Measurements from ENCODE around the gene SLX4IP. TPM values are rescaled to one million over a fixed set of nuclear protein-coding genes. Genes with fewer than 3 reads are reported as not detected.

The SLX4IP gene
- total and polyA plus RNA-seq, 2 of the 13 experiments (the other 11 are each of a cell fraction or from before 2014, with no cell fraction given) = 3.6 to 7.3 TPM

DNA sequence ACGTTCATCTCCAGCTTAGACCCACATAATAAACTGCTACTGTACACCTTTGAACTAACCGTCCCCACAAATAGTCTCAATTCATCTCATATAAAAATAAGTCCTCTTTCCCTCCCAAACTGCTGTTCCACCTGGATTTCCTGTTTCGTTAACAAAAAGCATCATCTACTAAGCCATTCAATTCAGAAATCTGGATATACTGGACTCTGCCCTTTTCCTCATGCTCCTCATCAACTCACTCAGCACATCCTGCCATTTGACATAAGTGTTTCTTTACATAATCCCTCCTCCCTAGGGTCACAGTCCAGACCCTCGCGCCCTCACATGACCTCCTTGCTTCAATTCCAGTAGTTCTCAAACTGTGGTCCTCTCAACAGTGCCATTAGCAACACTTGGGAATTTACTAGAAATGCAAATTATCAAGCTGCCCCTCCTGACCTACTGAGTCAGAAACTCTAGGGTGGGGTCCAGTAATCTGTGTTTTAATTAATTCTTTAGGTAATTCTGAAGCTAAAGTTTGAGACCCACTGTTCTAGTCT is 5.6 kb upstream of the SLX4IP start (continued):
- TF ChIP-seq ZKSCAN5 (CRISPR knock-in tag; IDR thresholded peaks at IDR 0.05) = no peak
- TF ChIP-seq, protein P1, sequence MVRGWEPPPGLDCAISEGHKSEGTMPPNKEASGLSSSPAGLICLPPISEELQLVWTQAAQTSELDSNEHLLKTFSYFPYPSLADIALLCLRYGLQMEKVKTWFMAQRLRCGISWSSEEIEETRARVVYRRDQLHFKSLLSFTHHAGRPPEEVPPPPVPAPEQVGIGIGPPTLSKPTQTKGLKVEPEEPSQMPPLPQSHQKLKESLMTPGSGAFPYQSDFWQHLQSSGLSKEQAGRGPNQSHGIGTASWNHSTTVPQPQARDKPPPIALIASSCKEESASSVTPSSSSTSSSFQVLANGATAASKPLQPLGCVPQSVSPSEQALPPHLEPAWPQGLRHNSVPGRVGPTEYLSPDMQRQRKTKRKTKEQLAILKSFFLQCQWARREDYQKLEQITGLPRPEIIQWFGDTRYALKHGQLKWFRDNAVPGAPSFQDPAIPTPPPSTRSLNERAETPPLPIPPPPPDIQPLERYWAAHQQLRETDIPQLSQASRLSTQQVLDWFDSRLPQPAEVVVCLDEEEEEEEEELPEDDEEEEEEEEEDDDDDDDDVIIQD (CRISPR knock-in tag; IDR thresholded peaks at IDR 0.05; ENCODE audit: low read depth) = peak; percentile 99
- TF ChIP-seq ZNF335 (CRISPR knock-in tag; IDR thresholded peaks at IDR 0.05) = peak; percentile 64; the same call in 1 of the 2 replicates
- peak; percentile 39; the same call in 1 of the 2 replicates for TF ChIP-seq ZNF136 (CRISPR knock-in tag; IDR thresholded peaks at IDR 0.05; ENCODE audit: low read depth)
- no peak for TF ChIP-seq HNRNPUL1 (IDR thresholded peaks at IDR 0.05; ENCODE audit: low read depth, low read length)
- TF ChIP-seq, protein P2, sequence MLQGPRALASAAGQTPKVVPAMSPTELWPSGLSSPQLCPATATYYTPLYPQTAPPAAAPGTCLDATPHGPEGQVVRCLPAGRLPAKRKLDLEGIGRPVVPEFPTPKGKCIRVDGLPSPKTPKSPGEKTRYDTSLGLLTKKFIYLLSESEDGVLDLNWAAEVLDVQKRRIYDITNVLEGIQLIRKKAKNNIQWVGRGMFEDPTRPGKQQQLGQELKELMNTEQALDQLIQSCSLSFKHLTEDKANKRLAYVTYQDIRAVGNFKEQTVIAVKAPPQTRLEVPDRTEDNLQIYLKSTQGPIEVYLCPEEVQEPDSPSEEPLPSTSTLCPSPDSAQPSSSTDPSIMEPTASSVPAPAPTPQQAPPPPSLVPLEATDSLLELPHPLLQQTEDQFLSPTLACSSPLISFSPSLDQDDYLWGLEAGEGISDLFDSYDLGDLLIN (CRISPR knock-in tag; IDR thresholded peaks at IDR 0.05; ENCODE audit: borderline replicate concordance) = no peak
- TF ChIP-seq FOXP1 (IDR thresholded peaks at IDR 0.05) = no peak
- TF ChIP-seq FOXP1 (CRISPR knock-in tag; IDR thresholded peaks at IDR 0.05) = peak; percentile 58
- peak; percentile 89 for TF ChIP-seq RCOR2 (CRISPR knock-in tag; IDR thresholded peaks at IDR 0.05)
- TF ChIP-seq, protein P3, sequence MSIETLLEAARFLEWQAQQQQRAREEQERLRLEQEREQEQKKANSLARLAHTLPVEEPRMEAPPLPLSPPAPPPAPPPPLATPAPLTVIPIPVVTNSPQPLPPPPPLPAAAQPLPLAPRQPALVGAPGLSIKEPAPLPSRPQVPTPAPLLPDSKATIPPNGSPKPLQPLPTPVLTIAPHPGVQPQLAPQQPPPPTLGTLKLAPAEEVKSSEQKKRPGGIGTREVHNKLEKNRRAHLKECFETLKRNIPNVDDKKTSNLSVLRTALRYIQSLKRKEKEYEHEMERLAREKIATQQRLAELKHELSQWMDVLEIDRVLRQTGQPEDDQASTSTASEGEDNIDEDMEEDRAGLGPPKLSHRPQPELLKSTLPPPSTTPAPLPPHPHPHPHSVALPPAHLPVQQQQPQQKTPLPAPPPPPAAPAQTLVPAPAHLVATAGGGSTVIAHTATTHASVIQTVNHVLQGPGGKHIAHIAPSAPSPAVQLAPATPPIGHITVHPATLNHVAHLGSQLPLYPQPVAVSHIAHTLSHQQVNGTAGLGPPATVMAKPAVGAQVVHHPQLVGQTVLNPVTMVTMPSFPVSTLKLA (IDR thresholded peaks at IDR 0.05) = no peak
- no peak for TF ChIP-seq MTF2 (CRISPR knock-in tag; IDR thresholded peaks at IDR 0.05; ENCODE audit: borderline replicate concordance)
- TF ChIP-seq, protein P4, sequence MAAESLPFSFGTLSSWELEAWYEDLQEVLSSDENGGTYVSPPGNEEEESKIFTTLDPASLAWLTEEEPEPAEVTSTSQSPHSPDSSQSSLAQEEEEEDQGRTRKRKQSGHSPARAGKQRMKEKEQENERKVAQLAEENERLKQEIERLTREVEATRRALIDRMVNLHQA (CRISPR knock-in tag; IDR thresholded peaks at IDR 0.05) = no peak
- TF ChIP-seq, protein P5, sequence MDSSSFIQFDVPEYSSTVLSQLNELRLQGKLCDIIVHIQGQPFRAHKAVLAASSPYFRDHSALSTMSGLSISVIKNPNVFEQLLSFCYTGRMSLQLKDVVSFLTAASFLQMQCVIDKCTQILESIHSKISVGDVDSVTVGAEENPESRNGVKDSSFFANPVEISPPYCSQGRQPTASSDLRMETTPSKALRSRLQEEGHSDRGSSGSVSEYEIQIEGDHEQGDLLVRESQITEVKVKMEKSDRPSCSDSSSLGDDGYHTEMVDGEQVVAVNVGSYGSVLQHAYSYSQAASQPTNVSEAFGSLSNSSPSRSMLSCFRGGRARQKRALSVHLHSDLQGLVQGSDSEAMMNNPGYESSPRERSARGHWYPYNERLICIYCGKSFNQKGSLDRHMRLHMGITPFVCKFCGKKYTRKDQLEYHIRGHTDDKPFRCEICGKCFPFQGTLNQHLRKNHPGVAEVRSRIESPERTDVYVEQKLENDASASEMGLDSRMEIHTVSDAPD (CRISPR knock-in tag; IDR thresholded peaks at IDR 0.05) = 0 out of 2 replicates have a peak, but pooled peaks have one; percentile 73
- no peak for TF ChIP-seq SOX13 (IDR thresholded peaks at IDR 0.05)
- TF ChIP-seq SOX13 (CRISPR knock-in tag; conservative IDR thresholded peaks at IDR 0.05 in 1 of 2, IDR thresholded peaks at IDR 0.05 in 1 of 2) = peak in 1 of 2 experiments; percentile 74; a peak in 2 of 4 replicates
- TF ChIP-seq SP5 (CRISPR knock-in tag; IDR thresholded peaks at IDR 0.05; ENCODE audit: borderline replicate concordance, low read depth) = peak; percentile 75
- TF ChIP-seq, protein P6, sequence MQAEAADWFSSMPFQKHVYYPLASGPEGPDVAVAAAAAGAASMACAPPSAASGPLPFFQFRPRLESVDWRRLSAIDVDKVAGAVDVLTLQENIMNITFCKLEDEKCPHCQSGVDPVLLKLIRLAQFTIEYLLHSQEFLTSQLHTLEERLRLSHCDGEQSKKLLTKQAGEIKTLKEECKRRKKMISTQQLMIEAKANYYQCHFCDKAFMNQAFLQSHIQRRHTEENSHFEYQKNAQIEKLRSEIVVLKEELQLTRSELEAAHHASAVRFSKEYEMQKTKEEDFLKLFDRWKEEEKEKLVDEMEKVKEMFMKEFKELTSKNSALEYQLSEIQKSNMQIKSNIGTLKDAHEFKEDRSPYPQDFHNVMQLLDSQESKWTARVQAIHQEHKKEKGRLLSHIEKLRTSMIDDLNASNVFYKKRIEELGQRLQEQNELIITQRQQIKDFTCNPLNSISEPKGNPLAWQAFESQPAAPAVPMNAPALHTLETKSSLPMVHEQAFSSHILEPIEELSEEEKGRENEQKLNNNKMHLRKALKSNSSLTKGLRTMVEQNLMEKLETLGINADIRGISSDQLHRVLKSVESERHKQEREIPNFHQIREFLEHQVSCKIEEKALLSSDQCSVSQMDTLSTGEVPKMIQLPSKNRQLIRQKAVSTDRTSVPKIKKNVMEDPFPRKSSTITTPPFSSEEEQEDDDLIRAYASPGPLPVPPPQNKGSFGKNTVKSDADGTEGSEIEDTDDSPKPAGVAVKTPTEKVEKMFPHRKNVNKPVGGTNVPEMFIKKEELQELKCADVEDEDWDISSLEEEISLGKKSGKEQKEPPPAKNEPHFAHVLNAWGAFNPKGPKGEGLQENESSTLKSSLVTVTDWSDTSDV (CRISPR knock-in tag; IDR thresholded peaks at IDR 0.05) = no peak
- no peak for TF ChIP-seq CBX1 (IDR thresholded peaks at IDR 0.05; ENCODE audit: low read depth)
- peak; percentile 97 for TF ChIP-seq HNF4A (CRISPR knock-in tag; IDR thresholded peaks at IDR 0.05)
- TF ChIP-seq, protein P7, sequence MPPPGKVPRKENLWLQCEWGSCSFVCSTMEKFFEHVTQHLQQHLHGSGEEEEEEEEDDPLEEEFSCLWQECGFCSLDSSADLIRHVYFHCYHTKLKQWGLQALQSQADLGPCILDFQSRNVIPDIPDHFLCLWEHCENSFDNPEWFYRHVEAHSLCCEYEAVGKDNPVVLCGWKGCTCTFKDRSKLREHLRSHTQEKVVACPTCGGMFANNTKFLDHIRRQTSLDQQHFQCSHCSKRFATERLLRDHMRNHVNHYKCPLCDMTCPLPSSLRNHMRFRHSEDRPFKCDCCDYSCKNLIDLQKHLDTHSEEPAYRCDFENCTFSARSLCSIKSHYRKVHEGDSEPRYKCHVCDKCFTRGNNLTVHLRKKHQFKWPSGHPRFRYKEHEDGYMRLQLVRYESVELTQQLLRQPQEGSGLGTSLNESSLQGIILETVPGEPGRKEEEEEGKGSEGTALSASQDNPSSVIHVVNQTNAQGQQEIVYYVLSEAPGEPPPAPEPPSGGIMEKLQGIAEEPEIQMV (CRISPR knock-in tag; IDR thresholded peaks at IDR 0.05; ENCODE audit: low read depth) = 0 out of 2 replicates have a peak, but pooled peaks have one; percentile 38
